HG02870 (cell line): ENCODE data around the gene F13A1.

Experiments
- ATAC-seq: cut with Tn5 transposase; IDR thresholded peaks from one replicate; pipeline ENCODE4 v1.9.1; 2021; ENCODE audit warnings: mild to moderate bottlenecking, moderate library complexity; ENCODE audit not compliant: unreplicated experiment

The F13A1 gene

GRCh38 chr6:6196762-6197161 lies 123.7 kb downstream of the F13A1 start:
- ATAC-seq = no peak

GRCh38 chr6:6195080-6195479 lies 125.4 kb downstream of the F13A1 start:
- ATAC-seq = no peak

DNA sequence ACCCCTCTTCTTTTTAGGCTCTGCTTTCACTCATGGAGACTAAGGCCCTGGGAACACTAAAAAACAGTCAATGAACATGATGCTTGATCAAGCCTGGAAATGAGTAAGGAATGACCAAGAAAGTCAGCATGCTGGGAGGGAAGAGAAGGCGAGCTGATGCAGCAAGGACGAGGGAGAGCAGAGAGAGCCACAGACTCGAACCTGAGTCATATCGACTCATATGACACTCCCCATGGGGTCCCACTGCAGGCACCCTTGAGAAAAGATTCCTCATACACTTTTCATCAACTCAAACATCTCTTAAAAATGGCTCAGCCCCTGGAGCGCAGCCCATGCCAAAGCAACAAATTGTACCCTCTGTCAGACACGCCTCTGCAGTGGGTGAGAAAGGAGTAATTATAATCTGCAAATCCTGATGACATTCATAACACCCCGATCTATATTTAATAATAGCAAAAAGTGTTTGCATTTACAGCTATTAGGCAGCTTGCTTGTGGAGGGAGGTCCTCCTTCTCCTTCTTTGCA lies 127.2 kb downstream of the F13A1 start:
- ATAC-seq = no peak

- no peak for ATAC-seq
Measured at GRCh38 chr6:6191909-6192308, 128.6 kb downstream of the F13A1 start.

GRCh38 chr6:6191476-6191875 lies 129.0 kb downstream of the F13A1 start:
- ATAC-seq = no peak

DNA sequence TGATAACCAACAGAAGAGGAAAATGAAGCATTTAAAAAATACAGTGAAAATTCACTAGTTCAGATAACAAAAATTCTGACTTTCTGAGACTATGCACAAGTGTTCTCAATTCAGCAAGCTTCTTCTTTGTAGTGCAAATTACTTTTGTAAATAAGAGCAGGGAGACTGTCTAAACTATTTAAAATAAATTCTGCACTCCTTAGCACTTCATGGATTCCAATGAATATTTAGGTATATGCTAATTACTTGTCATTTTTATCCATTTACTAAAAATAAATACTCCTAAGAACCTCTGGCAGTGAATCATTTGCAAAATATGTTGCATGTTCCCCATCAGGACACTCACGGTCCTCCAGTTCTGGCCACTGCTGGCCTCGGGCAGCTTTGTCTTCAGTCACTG lies 139.8 kb downstream of the F13A1 start:
- ATAC-seq = no peak

GRCh38 chr6:6179858-6180623 lies 140.4 kb downstream of the F13A1 start:
- ATAC-seq = no peak

GRCh38 chr6:6178795-6179194 lies 141.7 kb downstream of the F13A1 start:
- no peak for ATAC-seq

- no peak for ATAC-seq
Measured at GRCh38 chr6:6177754-6178153, 142.7 kb downstream of the F13A1 start.

DNA sequence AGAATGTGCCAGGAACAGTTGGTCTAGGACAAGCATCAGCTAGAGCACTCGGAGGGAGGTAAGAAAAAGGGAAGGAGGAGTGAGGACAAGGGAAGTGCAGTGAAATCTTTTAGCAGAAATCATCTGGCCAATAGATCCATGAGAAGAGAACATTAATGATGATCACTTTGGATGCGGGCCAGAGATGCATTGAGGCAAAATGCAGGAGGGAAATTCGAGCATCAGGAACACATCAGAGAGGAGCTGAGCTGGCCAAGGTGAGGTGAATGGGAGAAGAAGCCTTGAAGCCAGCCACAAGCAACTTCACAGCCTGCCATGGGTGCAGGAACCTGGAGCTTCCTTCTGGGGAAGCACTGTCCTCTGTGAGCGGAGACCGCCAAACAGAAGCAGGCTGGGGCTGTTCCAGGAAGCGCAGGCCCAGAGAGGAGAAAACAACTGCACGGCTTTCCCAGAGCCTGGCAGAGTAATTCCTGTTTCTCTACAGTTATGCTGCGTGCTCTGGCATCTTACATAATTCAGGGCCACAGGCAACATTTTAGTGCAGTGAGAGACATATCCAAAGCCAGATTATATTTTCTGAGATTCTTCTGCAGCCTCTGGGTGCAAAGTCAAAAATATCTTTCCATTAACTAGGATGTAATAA lies 143.8 kb downstream of the F13A1 start:
- ATAC-seq = no peak

- no peak for ATAC-seq
Measured at GRCh38 chr6:6176127-6176526, 144.3 kb downstream of the F13A1 start.

DNA sequence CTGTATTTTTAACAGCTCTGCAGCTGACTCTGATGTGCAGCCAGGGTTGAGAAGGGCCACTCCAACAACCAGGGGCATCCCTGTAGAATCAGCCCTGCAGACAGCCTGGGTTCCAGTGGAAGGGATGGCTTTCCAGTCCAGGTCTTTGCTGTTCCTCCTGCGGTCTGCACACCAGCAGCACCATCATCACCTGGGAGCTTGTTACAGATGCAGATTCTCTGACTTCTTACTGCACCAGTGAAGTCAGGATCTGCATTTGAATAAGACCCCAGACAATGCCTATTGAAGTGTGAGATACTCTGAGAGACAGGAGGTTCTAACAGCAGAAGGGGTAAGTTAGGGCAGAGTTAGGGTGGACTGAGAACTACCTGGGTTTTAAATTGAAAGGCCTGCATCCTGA lies 151.3 kb downstream of the F13A1 start:
- no peak for ATAC-seq

GRCh38 chr6:6166064-6166463 lies 154.4 kb downstream of the F13A1 start:
- ATAC-seq = no peak

DNA sequence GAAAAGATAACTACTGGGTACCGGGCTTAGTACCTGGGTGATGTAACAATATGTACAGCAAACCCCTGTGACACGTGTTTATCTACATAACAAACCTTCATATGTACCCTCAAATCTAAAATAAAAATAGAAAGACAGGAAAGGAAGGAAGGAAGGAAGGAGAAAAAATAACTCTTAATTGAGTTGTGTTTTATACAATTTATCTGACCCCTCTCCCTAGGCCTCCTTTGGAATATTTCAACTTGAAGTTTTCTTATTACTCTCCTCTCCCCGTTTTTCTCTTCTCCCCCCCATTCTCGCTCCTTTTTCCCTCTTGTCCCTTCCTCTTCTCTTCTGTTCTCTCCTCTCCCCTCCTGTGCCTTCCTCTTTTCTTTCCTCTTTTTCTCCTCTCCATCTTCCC lies 156.1 kb downstream of the F13A1 start:
- ATAC-seq = no peak

DNA sequence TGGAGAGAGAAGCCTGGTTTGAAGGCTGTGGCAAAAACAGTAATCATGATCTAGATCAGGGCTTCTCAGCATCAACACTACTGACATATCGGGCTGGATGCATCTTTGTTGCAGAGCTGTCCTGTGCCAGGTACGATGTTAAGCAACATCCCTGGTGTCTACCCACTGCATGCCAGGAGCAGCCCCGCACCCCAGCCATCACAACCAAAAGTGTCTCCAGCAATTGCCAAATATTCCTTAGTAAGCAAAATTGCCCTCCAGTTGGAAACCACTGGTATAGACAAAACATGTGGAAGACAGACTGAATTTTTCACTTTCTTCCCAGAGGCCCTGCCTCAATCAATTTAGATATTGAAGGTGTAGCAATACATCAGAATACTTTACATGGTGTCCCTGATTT lies 166.1 kb downstream of the F13A1 start:
- no peak for ATAC-seq

DNA sequence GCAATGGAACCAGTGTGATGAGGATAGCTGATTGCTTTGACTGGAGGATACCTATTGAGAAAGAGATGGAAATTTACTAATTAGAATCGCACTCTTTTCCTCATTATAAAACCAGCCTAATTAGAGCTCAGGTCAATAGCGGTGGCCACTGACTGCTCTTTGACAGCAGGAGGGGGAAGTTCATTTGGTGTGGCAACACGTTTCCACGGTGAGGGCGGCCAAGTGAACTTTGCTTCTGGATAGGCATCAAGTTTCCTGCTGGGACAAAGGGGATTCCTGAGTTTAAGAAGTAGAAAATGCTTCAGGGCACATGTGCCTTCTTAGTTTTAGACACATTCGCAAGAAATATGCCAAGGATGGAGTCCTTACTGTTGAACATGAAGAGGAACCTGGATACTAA lies 168.4 kb downstream of the F13A1 start:
- ATAC-seq = no peak

DNA sequence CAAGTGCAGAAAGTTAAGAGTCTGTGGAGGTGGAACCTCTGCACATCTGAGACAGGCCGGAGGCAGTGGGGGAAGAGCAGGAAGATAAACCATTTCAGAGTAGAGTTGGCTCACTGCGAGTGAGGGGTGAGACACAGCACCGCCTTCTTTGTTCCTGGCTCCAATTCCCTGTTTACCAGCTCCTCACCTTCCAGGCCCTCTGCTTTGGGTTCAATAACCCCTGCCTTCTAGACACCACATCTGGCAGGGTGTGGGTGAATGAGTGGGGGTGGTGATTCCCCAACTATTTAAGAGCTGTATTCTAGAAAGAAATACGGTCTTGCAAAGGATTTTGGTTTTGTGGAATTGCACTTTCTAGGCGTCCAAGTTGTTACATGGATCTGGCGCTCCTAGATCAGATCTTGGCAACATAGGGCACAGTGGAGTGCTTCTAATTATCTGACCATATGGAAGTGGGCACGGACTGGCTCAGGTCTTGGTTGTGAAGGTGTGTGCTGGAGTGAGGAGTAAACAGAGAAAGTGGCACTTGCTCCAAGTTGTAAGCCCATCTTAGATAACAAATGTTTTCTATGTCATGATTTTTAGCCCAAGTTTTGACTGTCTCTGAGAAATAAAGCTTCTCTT lies 172.2 kb downstream of the F13A1 start:
- ATAC-seq = no peak

DNA sequence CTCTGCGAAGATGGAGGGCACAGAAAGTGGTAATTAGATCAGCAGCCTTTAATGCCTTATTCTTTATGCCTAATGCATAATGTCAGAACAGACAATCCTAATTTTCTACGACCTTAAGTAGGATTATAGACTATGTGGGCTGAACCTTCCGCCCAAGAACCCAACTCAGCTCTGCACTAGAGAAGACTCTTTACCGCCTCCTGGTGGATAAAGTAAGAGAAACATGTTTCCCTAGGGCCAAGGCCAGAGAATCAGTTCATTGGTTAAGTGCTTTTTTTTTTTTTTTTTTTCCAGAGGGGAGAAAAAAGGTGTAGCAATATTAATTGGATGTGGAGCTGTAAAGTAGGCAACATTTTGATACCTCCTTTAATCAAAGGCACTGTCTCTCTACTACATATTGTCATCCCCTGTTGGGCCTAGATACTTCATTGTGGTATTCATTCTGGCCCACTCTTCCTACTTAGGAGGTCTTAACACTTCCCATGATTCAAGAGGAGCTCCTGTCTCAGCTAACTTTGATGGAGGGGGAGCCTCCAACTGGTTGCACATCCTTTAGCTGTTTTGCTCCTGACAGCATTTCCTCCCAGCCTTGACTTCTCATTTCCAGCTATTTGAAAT lies 188.9 kb downstream of the F13A1 start:
- no peak for ATAC-seq

- ATAC-seq = no peak
Measured at GRCh38 chr6:6125495-6125894, 195.0 kb downstream of the F13A1 start.

DNA sequence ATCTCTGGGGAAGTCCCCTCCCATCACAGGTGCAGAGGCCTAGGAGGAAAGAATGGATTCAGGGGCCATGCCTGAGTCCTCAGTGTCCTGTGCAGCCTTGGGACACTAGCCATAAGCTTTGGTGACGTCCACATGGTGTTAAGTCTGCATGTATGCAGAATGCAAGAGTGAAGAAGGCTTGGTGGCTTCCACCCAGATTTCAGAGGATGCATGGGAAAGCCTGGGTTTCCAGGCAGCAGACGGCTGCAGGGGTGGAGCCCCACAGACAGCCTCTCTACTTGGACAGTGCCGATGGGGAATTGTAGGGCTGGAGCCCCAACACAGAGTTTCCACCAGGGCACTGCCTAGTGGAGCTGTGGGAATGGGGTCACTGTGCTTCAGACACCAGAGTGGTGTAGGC lies 196.7 kb downstream of the F13A1 start:
- ATAC-seq = no peak

DNA sequence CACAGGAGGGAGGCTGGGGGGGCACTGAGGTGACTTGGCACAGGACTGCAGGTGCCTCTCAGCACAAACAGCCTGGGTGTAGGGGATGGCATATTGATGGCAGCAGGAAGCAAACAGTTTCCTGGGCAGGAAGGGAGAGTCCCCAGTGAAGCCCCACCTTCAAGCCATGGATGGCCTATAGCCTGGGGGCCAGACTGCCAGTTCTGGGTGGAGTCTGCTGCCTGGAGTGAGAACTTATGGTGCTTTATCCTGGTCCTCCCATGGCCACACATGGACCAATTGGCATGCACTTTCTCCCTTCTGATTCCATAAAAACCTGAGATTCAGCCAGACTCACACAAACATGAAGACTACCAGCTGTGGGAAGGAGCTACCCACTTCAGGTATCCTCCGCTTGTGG lies 198.5 kb downstream of the F13A1 start:
- ATAC-seq = no peak
